HUES64 (cell line): ENCODE results near the gene FGF22.
"Not testable (repeated sequence)": the region's sequence is repeated elsewhere in the genome, so short reads cannot be mapped to it uniquely, and the experiment has no call there.

Experiments used
- H3K27ac ChIP-seq: 2 replicates; pipeline ENCODE4 v1.7.0; 2013; ENCODE audit warnings: low read depth, low read length, inconsistent platforms
- H3K27me3 ChIP-seq: 2 replicates; pipeline ENCODE4 v1.6.1; 2013; ENCODE audit warnings: mild to moderate bottlenecking, low read length; ENCODE audit not compliant: insufficient read depth
- H3K36me3 ChIP-seq: 2 replicates; pipeline ENCODE4 v1.6.1; 2013; ENCODE audit warnings: mild to moderate bottlenecking, low read length; ENCODE audit not compliant: insufficient read depth
- H3K4me1 ChIP-seq: 2 replicates; pipeline ENCODE4 v1.6.1; 2013; ENCODE audit warnings: mild to moderate bottlenecking, low read length, moderate library complexity; ENCODE audit not compliant: insufficient read depth
- H3K4me3 ChIP-seq: 2 replicates; pipeline ENCODE4 v1.5.1; 2013; ENCODE audit warnings: mild to moderate bottlenecking, low read length, moderate library complexity
- H3K9ac ChIP-seq: 2 replicates; pipeline ENCODE4 v1.6.1; 2013; ENCODE audit warnings: mild to moderate bottlenecking, low read depth, low read length
- H3K9me3 ChIP-seq: 2 replicates; pipeline ENCODE4 v1.6.1; 2013; ENCODE audit warnings: low read depth, low read length; ENCODE audit not compliant: insufficient read depth
- WGBS: fragments of 150-250, 120-280 bp; methylation state at CpG from one replicate; pipeline ENCODE4 v1.1.7; 2013; ENCODE audit warnings: missing lambda C conversion rate; 5-methylcytosine and 5-hydroxymethylcytosine counted together

FGF22 gene

DNA sequence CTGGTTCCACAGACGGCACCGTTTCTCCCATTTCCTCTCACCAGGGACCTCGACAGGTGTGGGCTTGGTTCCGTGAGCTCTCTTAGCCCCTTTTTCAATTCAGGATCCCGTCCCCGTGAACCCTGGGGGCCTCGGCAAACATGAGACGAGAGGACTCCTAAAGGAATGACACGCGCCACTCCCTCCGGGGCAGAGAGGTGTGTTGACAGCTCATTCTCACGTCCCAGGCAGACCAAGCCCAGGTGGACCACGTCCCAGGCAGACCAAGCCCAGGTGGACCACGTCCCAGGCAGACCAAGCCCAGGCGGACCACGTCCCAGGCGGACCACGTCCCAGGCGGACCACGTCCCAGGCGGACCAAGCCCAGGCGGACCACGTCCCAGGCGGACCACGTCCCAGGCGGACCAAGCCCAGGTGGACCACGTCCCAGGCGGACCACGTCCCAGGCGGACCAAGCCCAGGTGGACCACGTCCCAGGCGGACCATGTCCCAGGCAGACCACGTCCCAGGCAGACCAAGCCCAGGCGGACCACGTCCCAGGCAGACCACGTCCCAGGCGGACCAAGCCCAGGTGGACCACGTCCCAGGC lies 27.4 kb downstream of the FGF22 start:
- H3K27ac ChIP-seq, H3K27me3 ChIP-seq, H3K9ac ChIP-seq, H3K9me3 ChIP-seq, H3K4me1 ChIP-seq, H3K36me3 ChIP-seq, H3K4me3 ChIP-seq: not testable (repeated sequence)
- 89% methylated on average over 38 of the region's 38 CpGs for WGBS

- not testable (repeated sequence) for H3K9ac ChIP-seq, H3K36me3 ChIP-seq, H3K27ac ChIP-seq, H3K4me1 ChIP-seq, H3K4me3 ChIP-seq, H3K27me3 ChIP-seq, H3K9me3 ChIP-seq
- 78% methylated on average over 10 of the region's 12 CpGs for WGBS
Measured at GRCh38 chr19:668675-669434, 29.2 kb downstream of the FGF22 start.

GRCh38 chr19:670609-671075 lies 31.0 kb downstream of the FGF22 start:
- 75% methylated on average over 9 of the region's 9 CpGs for WGBS
- Histone ChIP-seq H3K27me3 (peaks cover 7% of the 10 kb centered on the region), H3K4me3 (no peak overlapping the region)

GRCh38 chr19:674282-675151 lies 34.8 kb downstream of the FGF22 start:
- no peak overlapping the region for H3K27ac ChIP-seq
- H3K27me3 ChIP-seq: peaks cover 19% of the 10 kb centered on the region
- no peak overlapping the region for H3K4me3 ChIP-seq
- H3K9ac ChIP-seq: no peak overlapping the region
- no peaks in the 10 kb centered on the region for H3K4me1 ChIP-seq
- no peaks in the 10 kb centered on the region for H3K9me3 ChIP-seq
- WGBS: 90% methylated on average over 38 of the region's 38 CpGs
- H3K36me3 ChIP-seq: no peaks in the 10 kb centered on the region

More at GRCh38 chr19:670609-671075, 31.0 kb downstream of the FGF22 start:
- Histone ChIP-seq H3K9me3 (0 out of 2 replicates have a peak, but pooled peaks cover 3% of the 10 kb centered on the region), H3K9ac (no peak overlapping the region), H3K36me3 (no peaks in the 10 kb centered on the region), H3K27ac (no peak overlapping the region), H3K4me1 (no peaks in the 10 kb centered on the region)

DNA sequence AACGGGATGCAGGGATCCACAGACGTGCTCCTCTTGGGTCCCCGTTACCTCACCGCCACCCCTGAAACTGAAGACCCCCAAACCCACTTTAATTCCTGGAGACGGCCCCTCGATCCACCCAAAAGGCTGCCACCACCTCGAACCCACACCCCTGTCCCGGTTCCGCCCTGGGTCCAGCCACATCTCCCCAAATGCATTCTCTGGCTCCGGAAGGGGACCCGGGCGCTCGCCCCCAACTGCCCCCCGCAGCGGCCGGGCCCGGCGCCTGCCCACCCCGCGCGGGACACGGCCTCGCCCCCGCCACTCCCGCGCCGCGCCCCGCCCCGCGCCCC lies 36.3 kb downstream of the FGF22 start:
- 23% methylated on average over 31 of the region's 31 CpGs for WGBS
- no peak overlapping the region for H3K9ac ChIP-seq
- no peaks in the 10 kb centered on the region for H3K4me1 ChIP-seq
- H3K36me3 ChIP-seq: no peaks in the 10 kb centered on the region
- no peak overlapping the region for H3K4me3 ChIP-seq
- H3K27me3 ChIP-seq: peaks cover 19% of the 10 kb centered on the region
- no peak overlapping the region for H3K27ac ChIP-seq
- H3K9me3 ChIP-seq: no peaks in the 10 kb centered on the region

DNA sequence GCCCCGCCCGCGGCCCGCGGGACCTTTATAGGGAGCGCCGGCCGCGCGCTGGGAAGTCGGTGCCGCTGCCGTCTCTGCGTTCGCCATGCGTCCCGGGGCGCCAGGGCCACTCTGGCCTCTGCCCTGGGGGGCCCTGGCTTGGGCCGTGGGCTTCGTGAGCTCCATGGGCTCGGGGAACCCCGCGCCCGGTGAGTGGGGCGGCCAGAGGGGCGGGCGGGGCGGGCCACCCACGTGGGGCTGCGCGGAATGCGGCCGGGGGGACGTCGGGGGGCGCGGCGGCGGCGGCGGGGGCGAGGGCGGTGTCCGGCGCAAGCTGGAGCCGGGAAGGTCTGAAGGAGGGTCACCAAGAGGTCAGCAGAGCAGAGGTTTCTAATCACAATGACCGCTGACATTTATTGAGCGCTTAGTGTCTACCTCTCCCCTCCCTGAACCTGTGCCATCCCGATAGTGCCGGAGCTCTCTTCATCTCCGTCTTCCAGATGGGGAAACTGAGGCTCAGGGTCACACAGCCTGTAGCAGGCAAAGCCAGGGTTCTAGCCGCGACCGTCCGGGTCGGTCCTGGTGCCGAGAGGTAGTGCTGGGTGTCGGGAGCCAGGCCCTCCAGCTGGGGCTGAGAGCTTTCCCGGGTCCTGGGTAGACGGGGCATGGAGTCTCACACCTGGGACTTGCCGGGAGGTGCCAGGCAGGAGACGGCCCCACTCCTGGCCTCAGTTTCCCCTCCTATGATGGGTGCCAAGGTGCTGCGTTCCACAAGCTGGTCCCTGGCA lies 36.8 kb downstream of the FGF22 start, which contains the start of gene FSTL3:
TSS of gene FSTL3 (plus strand) at position 54 of the 767 bp plus-strand sequence. CDS start at position 86, 32 bp downstream.
- Histone ChIP-seq H3K27me3 (peaks cover 19% of the 10 kb centered on the region), H3K4me3 (no peak within 1 kb of the TSS; the same call in 1 of the 2 replicates), H3K4me1 (no peaks in the 10 kb centered on the region), H3K9ac (no peak within 1 kb of the TSS), H3K9me3 (no peaks in the 10 kb centered on the region), H3K27ac (no peak within 1 kb of the TSS), H3K36me3 (no peaks in the 10 kb centered on the region)
- 13% methylated on average over 63 of the region's 63 CpGs for WGBS

- Histone ChIP-seq H3K27ac (no peak overlapping the region), H3K9me3 (no peaks in the 10 kb centered on the region), H3K27me3 (peaks cover 19% of the 10 kb centered on the region), H3K36me3 (no peaks in the 10 kb centered on the region), H3K4me3 (no peak overlapping the region), H3K4me1 (no peaks in the 10 kb centered on the region), H3K9ac (no peak overlapping the region)
- WGBS: 23% methylated on average over 15 of the region's 15 CpGs
Measured at GRCh38 chr19:677201-677600, 37.5 kb downstream of the FGF22 start.

- H3K27ac ChIP-seq: no peak overlapping the region
Measured at GRCh38 chr19:677601-678436, 38.1 kb downstream of the FGF22 start.

DNA sequence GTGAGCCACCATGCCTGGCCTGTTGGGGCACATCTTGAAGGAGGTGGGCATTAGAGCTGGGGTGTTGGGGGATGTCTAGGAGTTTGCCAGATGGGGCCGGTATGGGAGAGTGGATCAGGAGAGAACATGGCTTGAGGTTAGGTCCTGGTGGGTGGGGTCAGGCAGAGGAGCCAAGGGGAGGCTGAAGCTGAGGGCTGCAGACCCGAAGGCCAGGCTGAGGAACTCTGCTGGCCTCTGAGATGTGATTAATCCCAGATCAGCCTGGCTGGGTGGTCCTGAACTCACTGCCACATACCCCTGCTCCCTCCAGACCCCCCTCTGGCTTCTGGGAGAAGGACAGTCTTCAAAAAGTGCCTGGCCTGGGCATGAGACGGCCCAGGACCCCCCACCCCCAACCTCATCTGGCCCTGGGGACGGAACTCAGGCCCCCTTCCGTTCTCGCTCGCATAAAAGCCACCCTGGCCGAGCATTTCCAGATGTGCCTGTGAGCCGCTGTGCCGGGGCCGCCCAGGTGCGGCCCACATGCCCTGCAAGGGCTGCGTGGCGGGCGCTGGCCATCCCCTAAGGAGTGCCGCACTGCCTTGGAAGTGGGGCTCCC lies 39.2 kb downstream of the FGF22 start:
- Histone ChIP-seq H3K36me3 (no peaks in the 10 kb centered on the region), H3K27me3 (peaks cover 19% of the 10 kb centered on the region), H3K4me1 (no peaks in the 10 kb centered on the region), H3K9me3 (no peaks in the 10 kb centered on the region), H3K27ac (no peak overlapping the region), H3K4me3 (peak overlapping the region; percentile 84), H3K9ac (no peak overlapping the region)
- 84% methylated on average over 16 of the region's 16 CpGs for WGBS

More at GRCh38 chr19:677601-678436, 38.1 kb downstream of the FGF22 start:
- H3K4me3 ChIP-seq: no peak overlapping the region
- no peak overlapping the region for H3K9ac ChIP-seq
- WGBS: 79% methylated on average over 22 of the region's 22 CpGs
- no peaks in the 10 kb centered on the region for H3K4me1 ChIP-seq
- no peaks in the 10 kb centered on the region for H3K36me3 ChIP-seq
- H3K27me3 ChIP-seq: peaks cover 19% of the 10 kb centered on the region
- no peaks in the 10 kb centered on the region for H3K9me3 ChIP-seq
